Measurements from ENCODE around the gene CENPU. TPM values are rescaled to one million over a fixed set of nuclear protein-coding genes. Genes with fewer than 3 reads are reported as not detected.

CENPU gene
- total RNA-seq, 4 donors from 2014 or later, result 5.4 to 29.8 (median 9.4) TPM

DNA sequence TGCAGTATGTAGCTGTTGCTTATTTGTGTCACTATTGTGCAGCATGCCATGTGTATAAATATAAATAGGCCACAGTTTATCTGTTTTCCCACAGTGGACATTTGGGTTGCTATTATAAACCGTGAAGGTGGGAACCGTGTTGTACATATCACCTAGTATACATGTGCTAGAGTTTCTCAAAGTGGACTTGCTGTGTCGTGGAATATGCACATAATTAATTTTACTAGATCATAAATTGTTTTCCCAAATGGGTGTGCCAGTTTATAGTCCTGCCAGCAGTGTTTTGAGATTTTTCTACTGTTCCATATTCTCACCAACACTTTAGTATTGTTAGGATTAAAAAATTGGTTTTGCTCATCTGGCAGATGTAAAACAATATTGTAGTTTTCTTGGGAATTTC is 45.9 kb downstream of the CENPU start:
- DNase-seq (ENCODE audit: low spot score in 2 of 2), result no peak
- 25% methylated on average over 3 of the region's 3 CpGs for WGBS
- TF ChIP-seq, protein P1, sequence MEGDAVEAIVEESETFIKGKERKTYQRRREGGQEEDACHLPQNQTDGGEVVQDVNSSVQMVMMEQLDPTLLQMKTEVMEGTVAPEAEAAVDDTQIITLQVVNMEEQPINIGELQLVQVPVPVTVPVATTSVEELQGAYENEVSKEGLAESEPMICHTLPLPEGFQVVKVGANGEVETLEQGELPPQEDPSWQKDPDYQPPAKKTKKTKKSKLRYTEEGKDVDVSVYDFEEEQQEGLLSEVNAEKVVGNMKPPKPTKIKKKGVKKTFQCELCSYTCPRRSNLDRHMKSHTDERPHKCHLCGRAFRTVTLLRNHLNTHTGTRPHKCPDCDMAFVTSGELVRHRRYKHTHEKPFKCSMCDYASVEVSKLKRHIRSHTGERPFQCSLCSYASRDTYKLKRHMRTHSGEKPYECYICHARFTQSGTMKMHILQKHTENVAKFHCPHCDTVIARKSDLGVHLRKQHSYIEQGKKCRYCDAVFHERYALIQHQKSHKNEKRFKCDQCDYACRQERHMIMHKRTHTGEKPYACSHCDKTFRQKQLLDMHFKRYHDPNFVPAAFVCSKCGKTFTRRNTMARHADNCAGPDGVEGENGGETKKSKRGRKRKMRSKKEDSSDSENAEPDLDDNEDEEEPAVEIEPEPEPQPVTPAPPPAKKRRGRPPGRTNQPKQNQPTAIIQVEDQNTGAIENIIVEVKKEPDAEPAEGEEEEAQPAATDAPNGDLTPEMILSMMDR (IDR thresholded peaks at IDR 0.05), result no peak
- TF ChIP-seq POLR2AphosphoS5 (IDR thresholded peaks at IDR 0.05), result no peak
- TF ChIP-seq EP300 (IDR thresholded peaks at IDR 0.05), result no peak
- no peak for TF ChIP-seq POLR2A (IDR thresholded peaks at IDR 0.05)
- H3K27ac ChIP-seq, result no peak overlapping the region
- peaks cover 8% of the 10 kb centered on the region for H3K4me1 ChIP-seq
- H3K9me3 ChIP-seq, result no peaks in the 10 kb centered on the region
- no peaks in the 10 kb centered on the region for H3K27me3 ChIP-seq
- H3K4me3 ChIP-seq, result no peak overlapping the region
- no peaks in the 10 kb centered on the region for H3K36me3 ChIP-seq

DNA sequence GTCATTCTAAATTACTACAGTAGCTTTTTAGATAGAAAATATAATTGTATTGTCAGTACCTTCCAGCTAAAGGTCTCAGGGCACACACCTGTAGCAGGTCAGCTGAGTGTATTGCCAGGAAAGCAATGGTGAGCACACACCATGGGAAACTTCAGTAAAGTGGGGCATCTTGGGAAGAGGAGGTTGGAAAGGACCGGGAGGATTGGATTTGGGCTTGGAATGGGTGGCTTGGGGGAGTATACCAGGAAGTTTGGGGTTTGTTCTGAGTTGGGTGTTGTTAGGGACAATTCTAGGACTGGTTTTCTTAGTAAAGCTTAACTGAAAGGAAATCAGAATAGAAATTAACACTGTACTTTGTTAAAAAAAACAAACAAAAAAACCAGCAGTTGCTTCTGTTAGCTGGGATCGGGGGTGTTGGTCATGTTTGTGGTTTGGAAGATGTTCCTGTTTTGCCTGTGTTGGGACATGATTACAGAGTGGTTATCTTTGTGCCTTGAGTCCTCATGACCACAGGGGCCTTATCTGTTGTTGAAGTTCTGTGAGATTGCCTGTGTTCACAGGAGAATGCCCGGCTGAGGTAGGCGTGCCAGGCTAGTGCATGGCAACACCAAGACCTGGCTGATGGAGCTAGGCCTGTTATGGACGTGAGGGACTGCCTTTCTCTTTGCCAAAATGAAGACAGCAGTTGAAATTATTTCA is 49.3 kb downstream of the CENPU start:
- peak overlapping the region; percentile 43 for H3K27ac ChIP-seq
- H3K27me3 ChIP-seq, result no peaks in the 10 kb centered on the region
- H3K36me3 ChIP-seq, result no peaks in the 10 kb centered on the region
- TF ChIP-seq POLR2A (IDR thresholded peaks at IDR 0.05), result no peak
- TF ChIP-seq EP300 (IDR thresholded peaks at IDR 0.05), result no peak
- no peak for TF ChIP-seq POLR2AphosphoS5 (IDR thresholded peaks at IDR 0.05)
- TF ChIP-seq, protein P1 (IDR thresholded peaks at IDR 0.05), result no peak
- H3K4me1 ChIP-seq, result peaks cover 16% of the 10 kb centered on the region
- H3K9me3 ChIP-seq, result no peaks in the 10 kb centered on the region
- no peak overlapping the region for H3K4me3 ChIP-seq
- DNase-seq (ENCODE audit: low spot score in 2 of 2), result no peak
- 74% methylated on average over 5 of the region's 5 CpGs for WGBS

DNA sequence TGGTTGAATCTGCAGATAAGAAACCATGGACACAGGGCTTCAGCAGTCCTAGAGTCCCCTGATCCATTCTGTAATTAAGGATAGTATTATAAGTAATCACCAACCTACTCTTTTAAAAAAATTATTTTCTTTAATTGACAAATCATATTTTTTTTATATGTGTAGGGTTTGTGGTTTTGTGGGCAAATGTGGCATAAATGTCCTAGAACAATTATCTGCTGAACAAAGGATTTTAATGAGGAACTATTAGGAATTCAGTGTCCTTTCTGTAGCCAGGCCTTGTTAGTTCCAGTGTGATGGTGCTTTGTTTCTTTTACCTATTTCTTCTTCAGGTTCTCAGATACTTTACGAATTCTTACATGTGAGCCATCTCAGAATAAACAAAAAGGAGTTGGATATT is 52.0 kb downstream of the CENPU start:
- DNase-seq (ENCODE audit: low spot score in 2 of 2), result no peak
- Histone ChIP-seq H3K36me3 (no peaks in the 10 kb centered on the region), H3K4me1 (peaks cover 8% of the 10 kb centered on the region), H3K27ac (no peak overlapping the region), H3K9me3 (no peaks in the 10 kb centered on the region), H3K4me3 (no peak overlapping the region), H3K27me3 (no peaks in the 10 kb centered on the region)
- TF ChIP-seq EP300 (IDR thresholded peaks at IDR 0.05) (no peak), POLR2A (IDR thresholded peaks at IDR 0.05) (no peak), POLR2AphosphoS5 (IDR thresholded peaks at IDR 0.05) (no peak)
- TF ChIP-seq, protein P1 (IDR thresholded peaks at IDR 0.05), result no peak
- 91% methylated on average over 1 of the region's 1 CpG for WGBS

DNA sequence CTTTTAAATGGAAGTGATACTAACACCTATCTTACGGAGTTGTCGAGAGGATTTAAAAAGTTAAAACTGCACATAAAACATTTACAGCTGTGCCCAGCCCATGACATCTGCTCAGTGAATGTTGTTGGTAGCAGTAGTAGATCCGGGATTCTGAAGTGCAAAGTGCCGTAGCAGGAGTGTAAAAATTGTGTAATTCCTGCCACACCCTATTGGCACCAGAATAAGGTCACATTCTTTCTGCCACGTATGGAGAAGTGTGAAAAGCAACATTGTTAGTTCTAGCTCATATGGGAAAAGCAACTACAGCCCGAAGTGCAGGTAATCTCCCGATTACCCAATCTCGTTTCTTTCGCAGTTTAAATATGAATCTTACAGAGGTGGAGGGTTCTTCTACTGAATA is 53.2 kb downstream of the CENPU start:
- H3K27ac ChIP-seq, result no peak overlapping the region
- DNase-seq (ENCODE audit: low spot score in 2 of 2), result no peak
- no peaks in the 10 kb centered on the region for H3K36me3 ChIP-seq
- no peak overlapping the region for H3K4me3 ChIP-seq
- TF ChIP-seq POLR2AphosphoS5 (IDR thresholded peaks at IDR 0.05), result no peak
- TF ChIP-seq EP300 (IDR thresholded peaks at IDR 0.05), result no peak
- TF ChIP-seq POLR2A (IDR thresholded peaks at IDR 0.05), result no peak
- 40% methylated on average over 9 of the region's 9 CpGs for WGBS
- no peaks in the 10 kb centered on the region for H3K9me3 ChIP-seq
- peaks cover 8% of the 10 kb centered on the region for H3K4me1 ChIP-seq
- H3K27me3 ChIP-seq, result no peaks in the 10 kb centered on the region

DNA sequence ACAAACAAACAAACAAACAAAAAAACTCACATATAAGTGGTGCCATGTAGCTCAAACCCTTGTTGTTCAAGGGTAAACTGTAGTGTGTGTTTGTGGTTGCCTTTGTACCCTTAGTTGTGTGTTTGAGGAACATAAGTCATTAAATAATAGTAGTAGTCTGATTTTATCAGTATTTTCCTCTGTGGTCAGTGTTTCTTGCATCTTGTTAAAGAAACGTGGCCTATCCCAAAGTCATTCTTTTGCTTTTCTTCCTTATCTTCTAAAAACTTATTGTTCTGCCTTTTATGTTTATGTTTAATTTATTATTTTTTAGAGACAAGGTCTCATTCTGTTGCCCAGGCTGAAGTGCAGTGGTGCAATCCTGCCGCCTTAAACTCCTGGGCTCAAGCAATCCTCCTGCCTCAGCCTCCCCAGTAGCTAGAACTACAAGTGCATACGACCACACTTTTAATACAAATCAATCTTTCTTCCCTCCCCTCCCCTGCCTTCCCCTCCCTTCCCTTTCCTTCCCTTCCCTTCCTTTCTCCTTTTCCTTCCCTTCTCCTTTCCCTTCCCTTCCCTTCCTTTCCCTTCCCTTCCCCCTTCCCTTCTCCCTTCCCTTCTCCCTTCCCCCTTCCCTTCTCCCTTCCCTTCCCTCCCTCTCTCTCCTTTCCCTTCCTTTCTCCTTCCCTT is 57.9 kb downstream of the CENPU start:
- no peak overlapping the region for H3K27ac ChIP-seq
- H3K9me3 ChIP-seq, result no peaks in the 10 kb centered on the region
- H3K4me1 ChIP-seq, result peaks cover 5% of the 10 kb centered on the region
- H3K27me3 ChIP-seq, result no peaks in the 10 kb centered on the region
- DNase-seq (ENCODE audit: low spot score in 2 of 2), result no peak
- no peak overlapping the region for H3K4me3 ChIP-seq
- peaks cover 26% of the 10 kb centered on the region for H3K36me3 ChIP-seq
- TF ChIP-seq EP300 (IDR thresholded peaks at IDR 0.05) (no peak), POLR2A (IDR thresholded peaks at IDR 0.05) (no peak), POLR2AphosphoS5 (IDR thresholded peaks at IDR 0.05) (no peak)
- TF ChIP-seq, protein P1 (IDR thresholded peaks at IDR 0.05), result no peak
- 87% methylated on average over 3 of the region's 3 CpGs for WGBS

Data from suprapubic skin (tissue), 4 donors.